T-helper 2 cell treated with Interferon-gamma antibody and Interleukin-4, amounts not matched to agents 5 μg/mL and 100 μg/mL, for 36 hours (primary cell): ENCODE results near the gene MOCS1.

Source experiments
- DNase-seq: peaks from one replicate; pipeline ENCODE4 v3.0.0; 2021; ENCODE audit warnings: low spot score
- H3K27ac Mint-ChIP-seq: one replicate; pipeline ENCODE4 v1.8.0; 2021; ENCODE audit warnings: mild to moderate bottlenecking, mixed read lengths
- H3K27me3 Mint-ChIP-seq: one replicate; pipeline ENCODE4 v1.8.0; 2021; ENCODE audit warnings: low read depth, mixed read lengths
- H3K36me3 Mint-ChIP-seq: one replicate; pipeline ENCODE4 v1.8.0; 2021; ENCODE audit warnings: low read depth, mixed read lengths
- H3K4me1 Mint-ChIP-seq: one replicate; pipeline ENCODE4 v1.8.0; 2021; ENCODE audit warnings: low read depth, mixed read lengths
- H3K4me3 Mint-ChIP-seq: one replicate; pipeline ENCODE4 v1.8.0; 2022; ENCODE audit warnings: mild to moderate bottlenecking, moderate library complexity, mixed read lengths
- H3K9me3 Mint-ChIP-seq: one replicate; pipeline ENCODE4 v1.8.0; 2021; ENCODE audit warnings: mixed read lengths

The MOCS1 gene

DNA sequence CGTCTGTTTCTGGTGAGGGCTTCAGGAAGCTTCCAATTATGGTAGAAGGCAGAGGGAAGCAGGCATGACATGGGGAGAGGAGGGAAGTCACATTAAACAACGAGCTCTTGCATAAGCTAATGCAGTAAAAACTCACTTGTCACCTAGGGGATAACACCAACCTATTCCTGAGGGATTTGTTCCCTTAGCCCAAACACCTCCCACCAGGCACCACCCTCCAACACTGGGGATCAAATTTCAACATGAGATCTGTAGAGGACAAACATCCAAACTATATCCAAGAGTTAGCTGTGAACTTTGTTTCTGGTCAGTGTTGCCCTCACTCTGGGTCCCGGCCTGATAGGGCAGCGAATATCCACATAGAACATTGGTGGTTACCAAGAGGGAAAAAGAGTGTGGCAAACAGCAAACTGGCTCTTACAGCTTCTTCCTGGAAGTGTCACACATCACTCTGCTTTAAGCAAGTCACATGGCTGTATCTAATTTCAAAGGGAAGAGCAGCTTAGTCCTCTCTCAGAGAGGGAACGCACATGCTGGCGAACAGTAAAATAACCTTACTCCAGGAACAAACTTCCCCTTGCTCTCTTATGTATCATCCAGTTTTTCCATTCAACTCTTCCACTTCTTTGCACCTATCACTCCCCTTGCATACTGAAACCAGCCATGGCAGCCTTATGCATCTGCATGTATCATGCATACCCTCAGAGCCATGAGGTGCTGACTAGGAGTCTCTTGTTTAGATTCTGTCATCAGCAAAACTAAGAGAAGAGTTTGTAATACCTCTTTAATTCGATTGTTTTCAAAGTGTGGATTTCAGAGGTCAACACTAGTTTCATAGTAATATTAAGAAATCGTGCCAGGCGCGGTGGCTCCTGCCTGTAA, 4.8 kb upstream of the MOCS1 start:
- no peak overlapping the region for H3K4me3 Mint-ChIP-seq

DNA sequence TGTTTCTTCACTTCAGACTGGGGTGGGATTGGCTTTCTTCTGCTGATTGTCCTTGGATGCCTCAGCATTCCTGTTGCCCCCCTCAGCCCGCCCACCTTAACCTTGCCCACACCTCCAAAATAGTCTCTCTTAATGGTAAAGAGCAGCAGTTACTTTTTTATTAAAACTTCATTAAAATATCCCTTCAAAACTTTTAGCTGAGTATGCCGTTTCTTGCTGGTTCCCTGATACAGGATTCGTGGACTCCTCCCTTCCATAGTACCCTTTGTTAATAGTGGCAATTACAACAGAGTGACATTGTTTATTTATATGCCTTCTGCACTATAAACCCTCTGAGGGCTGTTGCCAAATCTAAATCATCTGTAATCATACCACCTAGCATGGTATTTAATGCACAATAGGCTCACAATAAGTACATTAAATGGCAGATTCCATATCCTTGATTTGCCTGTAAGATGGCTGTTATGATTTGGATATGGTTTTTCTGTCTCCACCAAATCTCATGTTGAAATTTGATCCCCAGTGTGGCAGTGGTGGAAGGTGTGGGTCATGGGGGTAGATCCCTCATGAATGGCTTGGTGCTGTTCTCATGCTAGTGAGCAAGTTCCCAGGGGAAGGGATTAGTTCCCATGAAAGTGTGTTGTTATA, 3.5 kb upstream of the MOCS1 start:
- Mint-ChIP-seq H3K4me1 (peaks cover 1% of the 10 kb centered on the region), H3K9me3 (no peaks in the 10 kb centered on the region), H3K27me3 (peaks cover 28% of the 10 kb centered on the region), H3K27ac (no peak overlapping the region), H3K36me3 (no peaks in the 10 kb centered on the region), H3K4me3 (no peak overlapping the region)
- DNase-seq, result no peak

More for the DNA sequence above, 4.8 kb upstream of the MOCS1 start:
- peaks cover 22% of the 10 kb centered on the region for H3K27me3 Mint-ChIP-seq
- no peaks in the 10 kb centered on the region for H3K9me3 Mint-ChIP-seq
- peaks cover 1% of the 10 kb centered on the region for H3K4me1 Mint-ChIP-seq
- no peaks in the 10 kb centered on the region for H3K36me3 Mint-ChIP-seq
- no peak overlapping the region for H3K27ac Mint-ChIP-seq
- no peak for DNase-seq

DNA sequence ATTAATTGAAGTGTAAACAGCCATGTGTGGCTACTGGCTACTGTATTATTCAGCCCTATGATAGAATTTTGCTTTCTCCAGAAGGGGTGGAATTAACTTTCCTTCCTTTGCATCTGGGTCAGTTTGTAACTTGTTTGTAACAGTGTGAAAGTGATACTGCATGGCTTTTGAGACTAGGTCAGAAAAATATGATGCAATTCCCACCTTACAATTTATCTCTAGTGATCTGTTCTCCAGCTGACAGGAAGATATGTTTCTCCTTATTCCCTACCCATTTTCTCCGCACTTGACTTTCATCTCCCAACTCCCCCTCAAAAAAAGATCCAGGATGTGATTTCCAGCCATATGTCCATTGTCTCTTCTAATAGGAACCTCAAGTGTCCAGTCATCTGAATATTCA, 2.6 kb upstream of the MOCS1 start:
- Mint-ChIP-seq H3K9me3 (no peaks in the 10 kb centered on the region), H3K4me3 (no peak overlapping the region), H3K27me3 (peaks cover 33% of the 10 kb centered on the region), H3K27ac (no peak overlapping the region), H3K36me3 (no peaks in the 10 kb centered on the region), H3K4me1 (peaks cover 1% of the 10 kb centered on the region)
- DNase-seq, result no peak

DNA sequence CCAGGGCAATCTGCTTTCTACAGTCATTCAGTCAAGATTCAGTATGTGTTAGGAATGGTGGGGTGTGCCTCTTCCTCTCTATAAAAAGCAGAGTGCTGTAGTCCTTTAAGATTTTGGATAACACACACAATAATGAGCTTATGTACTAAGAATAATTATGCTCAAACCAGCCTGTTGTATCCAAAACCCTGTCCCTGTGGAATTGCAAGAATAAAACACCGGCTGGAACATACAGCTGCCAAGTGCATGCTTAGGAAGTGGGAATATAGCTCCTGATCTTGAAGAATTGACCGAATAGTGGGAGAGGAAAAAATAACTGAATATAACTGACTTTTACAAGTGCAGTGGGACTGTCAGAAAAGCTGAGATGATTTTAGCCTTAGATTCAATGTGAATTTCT, 979 bp upstream of the MOCS1 start:
- no peak for DNase-seq
- H3K9me3 Mint-ChIP-seq, result no peaks in the 10 kb centered on the region
- peaks cover 36% of the 10 kb centered on the region for H3K27me3 Mint-ChIP-seq
- H3K36me3 Mint-ChIP-seq, result no peaks in the 10 kb centered on the region
- no peak overlapping the region for H3K27ac Mint-ChIP-seq
- no peak overlapping the region for H3K4me3 Mint-ChIP-seq
- peaks cover 1% of the 10 kb centered on the region for H3K4me1 Mint-ChIP-seq

DNA sequence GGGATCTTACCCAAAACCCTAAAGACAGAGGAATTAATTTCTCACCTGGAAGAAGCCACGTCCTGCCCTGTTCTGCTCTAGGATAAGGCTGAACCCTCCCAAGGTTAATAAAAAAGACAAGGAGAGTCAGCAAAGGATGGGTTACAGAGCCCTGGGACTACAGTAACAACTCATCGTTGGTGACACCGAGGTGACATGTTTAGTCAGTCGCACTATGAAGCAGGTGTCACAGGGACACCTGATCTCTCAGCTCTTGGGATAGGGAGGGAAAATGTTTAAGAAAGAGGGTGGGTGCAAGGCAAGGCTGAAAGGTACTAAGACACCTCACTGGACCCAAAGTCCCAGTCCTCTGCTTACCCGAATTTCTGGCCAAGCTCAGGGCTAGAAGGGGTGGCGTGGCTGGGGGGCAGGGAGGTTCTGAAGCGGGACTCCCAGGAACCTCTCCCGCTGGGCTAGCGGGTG, 562 bp downstream of the MOCS1 start:
- no peak for DNase-seq
- Mint-ChIP-seq H3K27me3 (peaks cover 36% of the 10 kb centered on the region), H3K27ac (no peak overlapping the region), H3K4me1 (peaks cover 1% of the 10 kb centered on the region), H3K36me3 (no peaks in the 10 kb centered on the region), H3K4me3 (peak overlapping the region; percentile 86), H3K9me3 (no peaks in the 10 kb centered on the region)

DNA sequence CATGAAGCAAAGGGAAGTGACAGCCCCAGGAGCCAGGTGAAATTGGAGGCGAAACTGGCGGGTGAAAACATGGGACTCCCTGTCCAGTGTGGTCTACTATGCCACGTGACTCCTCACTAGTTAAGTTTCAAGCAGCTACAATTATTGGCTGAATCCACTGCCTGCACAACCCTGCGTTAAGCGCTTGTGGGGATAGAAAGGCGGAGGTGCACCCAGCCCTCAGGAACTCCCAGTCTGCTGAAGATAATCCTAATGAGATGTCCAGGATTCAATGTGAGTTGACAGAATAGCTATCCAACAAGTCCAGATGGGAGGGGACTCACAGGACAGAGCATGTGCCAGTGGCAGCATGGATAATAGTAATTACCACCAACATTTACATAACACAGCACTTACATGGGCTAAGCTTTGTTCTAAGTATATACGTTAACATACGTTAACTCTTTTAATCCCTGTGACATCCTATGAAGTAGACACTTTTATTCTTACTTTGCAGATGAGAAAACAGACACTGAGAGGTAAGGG, 1.8 kb downstream of the MOCS1 start:
- no peaks in the 10 kb centered on the region for H3K9me3 Mint-ChIP-seq
- H3K36me3 Mint-ChIP-seq, result no peaks in the 10 kb centered on the region
- peaks cover 33% of the 10 kb centered on the region for H3K27me3 Mint-ChIP-seq
- no peak for DNase-seq
- no peak overlapping the region for H3K4me3 Mint-ChIP-seq
- H3K4me1 Mint-ChIP-seq, result peaks cover 1% of the 10 kb centered on the region
- H3K27ac Mint-ChIP-seq, result no peak overlapping the region

GRCh38 chr6:39931607-39932006, 2.7 kb downstream of the MOCS1 start:
- no peaks in the 10 kb centered on the region for H3K36me3 Mint-ChIP-seq
- peaks cover 29% of the 10 kb centered on the region for H3K27me3 Mint-ChIP-seq
- no peak overlapping the region for H3K27ac Mint-ChIP-seq
- no peak overlapping the region for H3K4me3 Mint-ChIP-seq
- H3K9me3 Mint-ChIP-seq, result no peaks in the 10 kb centered on the region
- peaks cover 1% of the 10 kb centered on the region for H3K4me1 Mint-ChIP-seq
- no peak for DNase-seq

DNA sequence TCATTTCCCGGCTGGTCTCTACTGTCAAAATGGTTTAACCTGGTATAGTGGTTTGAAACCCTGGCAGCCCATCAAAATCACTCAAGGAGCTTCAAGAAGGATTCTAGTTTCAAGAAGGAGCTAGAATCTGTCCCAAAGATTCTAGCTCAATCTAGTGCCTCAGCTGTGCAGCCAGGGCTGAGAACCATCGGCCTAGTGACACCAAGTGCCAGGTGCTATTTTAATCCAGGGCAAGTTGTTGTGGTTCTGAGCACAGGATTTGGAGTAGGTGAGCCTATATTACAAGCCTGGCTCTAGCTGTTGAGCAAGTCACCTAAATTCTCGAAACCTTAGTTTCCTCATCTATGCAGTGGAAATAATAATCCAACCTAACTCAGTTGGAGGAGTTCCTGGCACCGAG, 3.7 kb downstream of the MOCS1 start:
- Mint-ChIP-seq H3K9me3 (peaks cover 4% of the 10 kb centered on the region), H3K4me1 (peaks cover 1% of the 10 kb centered on the region), H3K4me3 (no peak overlapping the region), H3K27ac (no peak overlapping the region), H3K36me3 (no peaks in the 10 kb centered on the region), H3K27me3 (peaks cover 22% of the 10 kb centered on the region)
- DNase-seq, result no peak

DNA sequence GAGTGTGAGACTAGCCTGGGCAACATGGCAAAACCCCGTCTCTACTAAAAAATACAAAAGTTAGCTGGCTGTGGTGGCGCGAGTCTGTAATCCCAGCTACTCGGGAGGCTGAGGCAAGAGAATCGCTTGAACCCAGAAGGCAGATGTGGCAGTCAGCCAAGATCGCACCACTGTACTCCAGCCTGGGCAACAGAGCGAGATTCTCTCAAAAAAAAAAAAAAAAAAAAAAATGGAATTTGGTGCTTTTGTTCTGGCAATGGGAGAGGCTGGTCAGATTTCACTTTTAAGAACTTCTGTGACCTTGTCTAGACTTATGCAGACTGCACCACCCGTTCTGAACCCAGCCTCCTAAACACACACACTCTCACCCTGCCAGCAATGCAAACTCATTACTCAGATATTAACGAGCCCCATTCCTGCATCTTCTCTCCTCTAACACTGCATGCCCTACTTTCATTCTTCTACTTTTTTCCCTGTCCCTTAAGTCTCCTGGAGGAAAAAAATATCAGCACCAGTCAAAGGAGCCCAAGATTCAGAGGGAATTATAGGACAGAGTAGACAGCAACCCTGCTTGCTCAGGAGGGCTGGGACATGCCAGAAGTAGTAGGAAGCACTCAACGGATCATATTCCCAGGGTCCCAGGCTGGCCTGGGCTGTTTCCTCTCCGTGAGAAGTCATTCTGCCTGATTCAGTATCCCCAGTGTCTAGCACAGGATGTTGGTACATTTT, 4.4 kb downstream of the MOCS1 start:
- H3K36me3 Mint-ChIP-seq, result no peaks in the 10 kb centered on the region
- peaks cover 17% of the 10 kb centered on the region for H3K27me3 Mint-ChIP-seq
- H3K4me1 Mint-ChIP-seq, result peaks cover 1% of the 10 kb centered on the region
- peaks cover 4% of the 10 kb centered on the region for H3K9me3 Mint-ChIP-seq
- no peak overlapping the region for H3K27ac Mint-ChIP-seq
- no peak for DNase-seq
- no peak overlapping the region for H3K4me3 Mint-ChIP-seq

DNA sequence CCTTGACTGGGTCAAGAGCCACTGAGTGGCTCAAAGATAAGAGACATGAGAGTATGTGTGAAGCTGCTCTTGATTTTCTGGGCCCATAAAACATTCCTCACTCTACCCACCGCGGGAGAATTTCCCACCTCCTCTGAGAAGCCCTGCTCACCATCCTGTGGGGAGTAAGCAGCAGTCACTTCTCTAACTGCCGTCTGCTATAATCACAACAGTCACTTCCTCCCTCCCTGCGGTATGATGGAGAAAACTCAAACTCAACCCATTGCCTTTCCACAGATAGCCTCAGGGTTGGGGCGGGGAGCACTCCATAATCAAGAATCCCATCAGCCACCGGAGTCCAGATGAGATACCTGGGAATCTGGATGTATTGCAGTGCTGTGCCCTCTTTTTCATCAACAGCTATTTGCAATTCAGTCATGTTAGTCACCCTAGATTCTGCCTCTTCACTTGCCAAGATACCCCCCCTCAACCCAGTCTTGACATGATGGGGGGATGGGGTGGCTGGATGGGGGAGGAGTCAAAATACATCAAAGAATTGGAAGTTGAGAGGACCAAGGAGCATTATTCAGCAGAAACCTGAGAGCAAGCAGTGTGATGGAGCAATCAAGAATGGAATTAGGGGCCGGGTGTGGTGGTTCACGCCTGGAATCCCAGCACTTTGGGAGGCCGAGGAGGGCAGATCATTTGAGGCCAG, 5.1 kb downstream of the MOCS1 start:
- H3K4me3 Mint-ChIP-seq, result no peak overlapping the region
- H3K27ac Mint-ChIP-seq, result no peak overlapping the region
- no peak for DNase-seq
- H3K27me3 Mint-ChIP-seq, result peaks cover 17% of the 10 kb centered on the region
- no peaks in the 10 kb centered on the region for H3K36me3 Mint-ChIP-seq
- H3K9me3 Mint-ChIP-seq, result peaks cover 4% of the 10 kb centered on the region
- H3K4me1 Mint-ChIP-seq, result no peaks in the 10 kb centered on the region

- DNase-seq, result no peak
- Mint-ChIP-seq H3K4me1 (no peaks in the 10 kb centered on the region), H3K27me3 (peaks cover 6% of the 10 kb centered on the region), H3K4me3 (no peak overlapping the region), H3K36me3 (no peaks in the 10 kb centered on the region), H3K27ac (no peak overlapping the region), H3K9me3 (peaks cover 4% of the 10 kb centered on the region)
Observed at GRCh38 chr6:39927159-39927558, 7.1 kb downstream of the MOCS1 start.

DNA sequence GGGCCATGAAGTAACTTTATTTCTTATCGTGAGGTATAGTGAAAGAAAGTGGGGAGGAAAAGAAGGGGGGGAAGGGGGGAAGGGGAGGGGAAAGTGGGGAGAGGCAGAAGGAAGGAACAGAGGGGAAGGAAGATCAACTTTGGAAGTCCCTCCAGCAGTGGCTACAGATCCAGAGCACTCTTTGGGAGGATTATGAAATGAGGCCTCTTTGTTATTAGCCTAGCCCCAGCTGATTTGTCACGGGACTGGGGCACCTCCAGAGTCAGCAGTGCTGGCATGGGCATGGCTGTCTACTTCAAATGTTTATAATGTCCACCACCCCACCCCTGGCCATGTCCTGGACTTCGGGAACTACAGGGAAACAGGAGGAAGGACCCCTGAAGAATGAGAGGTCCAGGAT, 7.6 kb downstream of the MOCS1 start:
- peaks cover under 1% of the 10 kb centered on the region for H3K27me3 Mint-ChIP-seq
- no peak overlapping the region for H3K27ac Mint-ChIP-seq
- H3K9me3 Mint-ChIP-seq, result peaks cover 4% of the 10 kb centered on the region
- no peaks in the 10 kb centered on the region for H3K4me1 Mint-ChIP-seq
- H3K4me3 Mint-ChIP-seq, result no peak overlapping the region
- no peak for DNase-seq
- no peaks in the 10 kb centered on the region for H3K36me3 Mint-ChIP-seq

DNA sequence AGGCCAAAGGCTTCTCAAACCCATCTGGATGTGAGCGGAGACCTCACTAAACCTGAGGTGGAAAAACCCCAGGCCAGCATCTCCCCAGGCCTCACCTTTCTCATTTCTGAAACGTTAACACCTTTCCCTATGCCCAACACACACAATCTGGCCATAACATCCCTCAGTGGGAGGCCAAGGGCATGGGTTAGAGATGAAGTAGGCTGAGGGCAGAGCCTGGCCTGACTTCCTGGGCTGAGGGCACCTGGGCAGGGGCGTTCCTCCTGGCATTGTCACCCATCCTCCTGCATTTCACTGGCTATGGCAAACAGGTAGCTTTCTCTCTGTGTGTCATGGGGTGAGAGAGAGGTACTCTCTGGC, 8.4 kb downstream of the MOCS1 start:
- no peak for DNase-seq
- Mint-ChIP-seq H3K4me3 (no peak overlapping the region), H3K9me3 (peaks cover 4% of the 10 kb centered on the region), H3K27ac (no peak overlapping the region), H3K36me3 (no peaks in the 10 kb centered on the region), H3K27me3 (no peaks in the 10 kb centered on the region), H3K4me1 (no peaks in the 10 kb centered on the region)
